Gastroesophageal sphincter (tissue), 3 donors: ENCODE results near the gene EXOC4.

ENCODE experiments used
- CTCF ChIP-seq, 4 experiments: fragments of 200-600 bp in 2 of 4; fragments of 450-650 bp in 2 of 4; sonication (generic) in 1 of 4; IDR thresholded peaks; one replicate each; pipeline ENCODE4 v1.5.1; 2017 to 2019; ENCODE audit warnings: antibody characterized with exemption in 4 of 4, mild to moderate bottlenecking in 2 of 4, moderate library complexity in 2 of 4
- EP300 ChIP-seq: sonication (generic); formaldehyde crosslinking; IDR thresholded peaks from one replicate; pipeline ENCODE4 v1.6.1; 2017; ENCODE audit warnings: antibody characterized with exemption, mild to moderate bottlenecking
- POLR2A ChIP-seq, 2 donors: fragments of 450-650 bp; IDR thresholded peaks; one replicate each; pipeline ENCODE4 v1.6.1; 2017; ENCODE audit warnings: antibody characterized with exemption in 2 of 2, mild to moderate bottlenecking in 2 of 2, moderate library complexity in 1 of 2
- POLR2AphosphoS5 ChIP-seq: sonication (generic); formaldehyde crosslinking; IDR thresholded peaks from one replicate; pipeline ENCODE4 v1.6.1; 2017; ENCODE audit warnings: antibody characterized with exemption

DNA sequence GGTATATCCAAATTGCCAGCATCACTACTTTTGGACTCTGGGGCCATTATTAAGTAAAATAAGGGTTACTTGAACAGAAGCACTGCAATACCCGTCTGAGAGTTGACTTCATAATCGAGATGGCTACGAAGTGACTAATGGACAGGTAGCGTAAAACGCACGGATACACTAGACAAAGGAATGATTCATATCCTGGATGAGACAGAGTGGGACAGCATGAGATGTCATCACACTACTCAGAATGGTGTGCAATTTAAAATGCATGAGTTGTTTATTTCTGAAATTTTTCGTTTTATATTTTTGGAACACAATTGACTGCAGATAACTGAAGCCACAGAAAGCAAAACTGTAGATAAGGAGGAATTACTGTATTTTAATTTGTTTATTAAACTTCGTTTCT, 452.7 kb downstream of the EXOC4 start:
- no peak for TF ChIP-seq CTCF (IDR thresholded peaks at IDR 0.05)
- no peak for TF ChIP-seq POLR2AphosphoS5
- no peak for TF ChIP-seq EP300
- TF ChIP-seq POLR2A (IDR thresholded peaks at IDR 0.05), result no peak
